ENCODE measurements around the gene RASGRF2.

DNA sequence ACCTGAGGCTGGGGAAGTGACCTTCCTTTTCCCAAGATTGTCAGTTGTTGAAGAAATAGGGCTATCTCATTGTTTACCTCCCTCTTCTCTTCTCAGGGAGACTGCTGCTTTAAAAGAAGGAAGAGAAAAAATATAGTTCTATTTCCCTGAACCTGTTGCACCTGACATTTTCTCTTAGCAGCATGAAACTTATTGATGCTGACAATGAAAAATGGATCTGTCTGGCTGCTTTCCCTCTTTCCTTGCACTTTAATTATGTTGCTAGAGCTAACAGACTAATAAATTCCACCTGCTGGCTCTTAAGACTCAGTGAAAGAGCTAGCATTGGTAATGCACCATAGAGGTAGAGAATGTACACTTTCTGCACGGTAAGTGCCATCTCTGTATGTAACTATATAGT lies 266.8 kb downstream of the RASGRF2 start:
- TF ChIP-seq POLR2A (IDR thresholded peaks at IDR 0.05; ENCODE audit: low read length) (no peak), GATA1 (IDR thresholded peaks at IDR 0.05; ENCODE audit: low read depth, low read length) (no peak)
